OCI-LY7 (cell line): ENCODE results near the gene CREB5.

Experiments used
- EZH2phosphoT487 ChIP-seq: fragments of 200-600 bp; sonication (generic); IDR thresholded peaks from 2 replicates; pipeline ENCODE4 v1.6.1; 2018; ENCODE audit warnings: low read depth, borderline replicate concordance, mild to moderate bottlenecking, mixed run types, antibody characterized with exemption, low read length, moderate library complexity, mixed read lengths
- TF ChIP-seq, protein P1 (sequence below): fragments of 200-600 bp; sonication (generic); conservative IDR thresholded peaks from 2 replicates; pipeline ENCODE4 v1.5.1; 2014; ENCODE audit warnings: mild to moderate bottlenecking, antibody characterized with exemption, low read length, moderate library complexity, mixed read lengths

DNA sequence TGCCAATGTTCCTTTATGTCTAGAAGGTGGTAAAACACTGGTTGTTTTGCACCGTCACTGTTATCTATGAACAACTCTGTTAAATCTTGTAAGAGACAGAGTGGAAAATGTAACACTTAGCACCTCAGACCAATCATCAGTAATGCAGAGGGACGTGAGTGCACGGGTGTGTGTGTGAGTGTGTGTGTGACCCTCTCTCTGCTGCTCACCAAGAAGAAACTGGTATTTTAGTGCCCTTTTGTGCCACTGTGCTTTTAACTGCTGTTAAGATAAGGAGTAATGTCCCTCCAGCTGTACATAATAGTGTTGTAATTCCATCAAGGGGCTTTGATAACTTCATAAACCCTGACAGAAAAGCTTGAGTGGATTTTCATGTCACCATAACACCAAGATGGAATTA, 130.1 kb downstream of the CREB5 start:
- TF ChIP-seq, protein P1, sequence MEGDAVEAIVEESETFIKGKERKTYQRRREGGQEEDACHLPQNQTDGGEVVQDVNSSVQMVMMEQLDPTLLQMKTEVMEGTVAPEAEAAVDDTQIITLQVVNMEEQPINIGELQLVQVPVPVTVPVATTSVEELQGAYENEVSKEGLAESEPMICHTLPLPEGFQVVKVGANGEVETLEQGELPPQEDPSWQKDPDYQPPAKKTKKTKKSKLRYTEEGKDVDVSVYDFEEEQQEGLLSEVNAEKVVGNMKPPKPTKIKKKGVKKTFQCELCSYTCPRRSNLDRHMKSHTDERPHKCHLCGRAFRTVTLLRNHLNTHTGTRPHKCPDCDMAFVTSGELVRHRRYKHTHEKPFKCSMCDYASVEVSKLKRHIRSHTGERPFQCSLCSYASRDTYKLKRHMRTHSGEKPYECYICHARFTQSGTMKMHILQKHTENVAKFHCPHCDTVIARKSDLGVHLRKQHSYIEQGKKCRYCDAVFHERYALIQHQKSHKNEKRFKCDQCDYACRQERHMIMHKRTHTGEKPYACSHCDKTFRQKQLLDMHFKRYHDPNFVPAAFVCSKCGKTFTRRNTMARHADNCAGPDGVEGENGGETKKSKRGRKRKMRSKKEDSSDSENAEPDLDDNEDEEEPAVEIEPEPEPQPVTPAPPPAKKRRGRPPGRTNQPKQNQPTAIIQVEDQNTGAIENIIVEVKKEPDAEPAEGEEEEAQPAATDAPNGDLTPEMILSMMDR, result no peak
- TF ChIP-seq EZH2phosphoT487, result no peak
